K562 (cell line): Measurements from ENCODE around the gene SLC37A2. TPM values are rescaled to one million over a fixed set of nuclear protein-coding genes. Genes with fewer than 3 reads are reported as not detected.

Experiments used
- BCLAF1 ChIP-seq, 2 experiments: fragments of 450-650 bp in 1 of 2; IDR thresholded peaks; 2 replicates each; pipeline ENCODE4 v1.6.1; 2011 to 2017; ENCODE audit warnings: low read depth in 2 of 2, antibody characterized with exemption in 1 of 2, borderline replicate concordance in 1 of 2, low read length in 1 of 2, mild to moderate bottlenecking in 1 of 2, mixed read lengths in 1 of 2; ENCODE audit not compliant: control insufficient read depth in 1 of 2
- C11orf30 ChIP-seq: fragments of 450-650 bp; IDR thresholded peaks from 2 replicates; pipeline ENCODE4 v1.6.1; 2016; ENCODE audit warnings: low read depth, mild to moderate bottlenecking
- DNMT1 ChIP-seq: fragments of 450-650 bp; IDR thresholded peaks from 2 replicates; pipeline ENCODE4 v1.6.1; 2016; ENCODE audit warnings: antibody characterized with exemption, mild to moderate bottlenecking
- ETV6 ChIP-seq, 3 experiments: fragments of 150-350 bp in 1 of 3; sonication (generic) in 1 of 3; formaldehyde crosslinking in 1 of 3; IDR thresholded peaks; 2 replicates each; pipeline versions ENCODE4 v1.6.1 to v1.8.0; 2014 to 2022; ENCODE audit warnings: borderline replicate concordance in 2 of 3, low read depth in 2 of 3, antibody characterized with exemption in 1 of 3, low read length in 1 of 3, mild to moderate bottlenecking in 1 of 3, missing genetic modification reagents in 1 of 3
- FOXO4 ChIP-seq: fragments of 450-650 bp; formaldehyde crosslinking; IDR thresholded peaks from 2 replicates; pipeline ENCODE4 v1.4.0; 2020; ENCODE audit warnings: mild to moderate bottlenecking, moderate library complexity
- ILK ChIP-seq: fragments of 450-650 bp; IDR thresholded peaks from 2 replicates; pipeline ENCODE4 v1.6.1; 2016; ENCODE audit warnings: missing genetic modification characterization, low read depth, mild to moderate bottlenecking, missing compliant biosample characterization, moderate library complexity, borderline replicate concordance
- MIER1 ChIP-seq: fragments of 450-650 bp; IDR thresholded peaks from 2 replicates; pipeline ENCODE4 v1.6.1; 2016; ENCODE audit warnings: antibody characterized with exemption, mild to moderate bottlenecking, low read depth
- MXI1 ChIP-seq: IDR thresholded peaks from 2 replicates; pipeline ENCODE4 v1.6.1; 2011; ENCODE audit warnings: low read depth, mild to moderate bottlenecking, improper control_type of control experiment, low read length
- NFE2L1 ChIP-seq: fragments of 450-650 bp; IDR thresholded peaks from 2 replicates; pipeline ENCODE4 v1.6.1; 2016; ENCODE audit warnings: missing genetic modification characterization, low read depth, mild to moderate bottlenecking, missing compliant biosample characterization, moderate library complexity, borderline replicate concordance
- NFRKB ChIP-seq: fragments of 450-650 bp; IDR thresholded peaks from 2 replicates; pipeline ENCODE4 v1.6.1; 2016; ENCODE audit warnings: low read depth
- PURB ChIP-seq: sonication (generic); formaldehyde crosslinking; IDR thresholded peaks from 2 replicates; pipeline ENCODE4 v1.9.0; 2021; ENCODE audit warnings: low read depth, mild to moderate bottlenecking, missing genetic modification reagents
- SP1 ChIP-seq: sonication (generic); formaldehyde crosslinking; IDR thresholded peaks from 2 replicates; pipeline ENCODE4 v1.8.1; 2022; ENCODE audit warnings: mild to moderate bottlenecking, missing genetic modification reagents
- SPI1 ChIP-seq: IDR thresholded peaks from 2 replicates; pipeline ENCODE4 v1.6.1; 2011; ENCODE audit warnings: low read depth, low read length, control low read depth, borderline replicate concordance
- TRIM25 ChIP-seq: fragments of 450-650 bp; IDR thresholded peaks from 2 replicates; pipeline ENCODE4 v1.7.0; 2016; ENCODE audit warnings: borderline replicate concordance
- VEZF1 ChIP-seq: fragments of 200-800 bp; sonication (Bioruptor generic); IDR thresholded peaks from 2 replicates; pipeline ENCODE4 v1.6.1; 2017; ENCODE audit warnings: missing genetic modification characterization, missing compliant biosample characterization
- polyA plus RNA-seq, 8 experiments: library from polyadenylated mRNA; depleted of rRNA in 4 of 8; stranded (reverse) in 5 of 8; unstranded in 3 of 8; fragments of >200 nt; fragmentation: Nextera tagmentation in 2 of 8; fragmentation: Illumina TruSeq in 1 of 8; extraction: Ambion mirVana in 2 of 8; extraction: Trizol in 1 of 8; gene quantifications; 2 replicates each; pipeline versions ENCODE4 v1.2.1 to v1.2.3, GENCODE V29; 2011 to 2014; ENCODE audit warnings: inconsistent platforms in 1 of 8, missing spikeins in 1 of 8
- total RNA-seq, 7 experiments: library from RNA; depleted of rRNA in 6 of 7; stranded (reverse); fragments of >200 nt in 6 of 7; fragmentation: Illumina TruSeq in 2 of 7; extraction: Trizol in 2 of 7; gene quantifications; 2 replicates each; pipeline versions ENCODE4 v1.2.1 to v1.2.3, GENCODE V29; 2011 to 2021; ENCODE audit warnings: low replicate concordance in 1 of 7

SLC37A2 gene
- total and polyA plus RNA-seq, 9 of the 15 experiments (the other 6 are each of a cell fraction or from before 2014, with no cell fraction given): 0.01 to 1.2 (median 0.52) TPM

DNA sequence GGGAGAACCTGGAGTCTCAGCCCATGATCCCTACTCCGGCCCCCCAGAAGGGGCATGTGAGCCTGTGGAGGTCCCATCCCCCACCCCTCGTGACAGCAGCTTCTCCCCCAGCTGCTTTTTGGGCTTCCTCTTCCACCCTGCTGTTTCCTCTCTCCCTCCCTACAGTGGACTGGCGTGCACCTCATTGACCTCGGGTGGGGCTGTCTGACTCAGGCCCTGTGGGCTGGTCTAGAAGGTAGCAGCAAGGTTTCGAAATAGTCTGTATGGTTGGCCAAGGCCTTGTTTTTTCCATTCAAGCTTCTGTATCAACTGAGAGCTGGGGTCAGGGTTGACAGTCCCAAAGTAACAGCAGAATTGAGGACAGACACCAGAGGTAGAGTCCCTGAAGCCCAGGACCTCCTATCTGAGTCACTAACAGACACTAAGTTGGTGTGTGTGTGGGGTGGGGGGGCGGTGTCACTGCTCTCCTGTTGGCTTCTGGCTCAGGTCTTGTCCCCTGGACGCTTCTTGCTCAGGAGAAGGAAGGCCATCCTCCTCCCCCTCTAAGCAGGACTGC lies 7.7 kb downstream of the SLC37A2 start (continued):
- no peak for TF ChIP-seq C11orf30
- no peak for TF ChIP-seq PURB (CRISPR knock-in tag)
- TF ChIP-seq BCLAF1 (IDR thresholded peaks at IDR 0.05; ENCODE audit: borderline replicate concordance in 1 of 2, control insufficient read depth in 1 of 2, low read depth in 2 of 2, low read length in 1 of 2): no peak
- TF ChIP-seq ETV6 (IDR thresholded peaks at IDR 0.05; ENCODE audit: borderline replicate concordance in 1 of 2, low read depth in 2 of 2, low read length in 1 of 2): peak in 1 of 2 experiments; percentile 32; a peak in 1 of 4 replicates
- TF ChIP-seq ETV6 (CRISPR knock-in tag; IDR thresholded peaks at IDR 0.05; ENCODE audit: borderline replicate concordance): no peak
- no peak for TF ChIP-seq MIER1
- TF ChIP-seq NFE2L1: no peak
- TF ChIP-seq DNMT1: no peak
- TF ChIP-seq FOXO4 (CRISPR knock-in tag): no peak
- peak; percentile 91 for TF ChIP-seq VEZF1
- peak; percentile 64; the same call in 1 of the 2 replicates for TF ChIP-seq NFRKB
- no peak for TF ChIP-seq MXI1
- TF ChIP-seq ILK (tag): no peak
- TF ChIP-seq SP1 (CRISPR knock-in tag): no peak
- no peak for TF ChIP-seq TRIM25
- TF ChIP-seq SPI1: peak; percentile 85
